ENCODE results near the gene RAD51B.
"Not testable (repeated sequence)": the region's sequence is repeated elsewhere in the genome, so short reads cannot be mapped to it uniquely, and the experiment has no call there.

Gene RAD51B

GRCh38 chr14:68182492-68182891 lies 362.9 kb downstream of the RAD51B start:
- Mint-ChIP-seq H3K4me1 (peaks cover 20% of the 10 kb centered on the region), H3K27ac (peak overlapping the region; percentile 6), H3K4me3 (no peak overlapping the region), H3K36me3 (no peaks in the 10 kb centered on the region), H3K9me3 (no peaks in the 10 kb centered on the region), H3K27me3 (no peaks in the 10 kb centered on the region)
- DNase-seq (ENCODE audit: low spot score in 2 of 2), result no peak
- peak; percentile 55 for ATAC-seq (ENCODE audit: low read depth)

DNA sequence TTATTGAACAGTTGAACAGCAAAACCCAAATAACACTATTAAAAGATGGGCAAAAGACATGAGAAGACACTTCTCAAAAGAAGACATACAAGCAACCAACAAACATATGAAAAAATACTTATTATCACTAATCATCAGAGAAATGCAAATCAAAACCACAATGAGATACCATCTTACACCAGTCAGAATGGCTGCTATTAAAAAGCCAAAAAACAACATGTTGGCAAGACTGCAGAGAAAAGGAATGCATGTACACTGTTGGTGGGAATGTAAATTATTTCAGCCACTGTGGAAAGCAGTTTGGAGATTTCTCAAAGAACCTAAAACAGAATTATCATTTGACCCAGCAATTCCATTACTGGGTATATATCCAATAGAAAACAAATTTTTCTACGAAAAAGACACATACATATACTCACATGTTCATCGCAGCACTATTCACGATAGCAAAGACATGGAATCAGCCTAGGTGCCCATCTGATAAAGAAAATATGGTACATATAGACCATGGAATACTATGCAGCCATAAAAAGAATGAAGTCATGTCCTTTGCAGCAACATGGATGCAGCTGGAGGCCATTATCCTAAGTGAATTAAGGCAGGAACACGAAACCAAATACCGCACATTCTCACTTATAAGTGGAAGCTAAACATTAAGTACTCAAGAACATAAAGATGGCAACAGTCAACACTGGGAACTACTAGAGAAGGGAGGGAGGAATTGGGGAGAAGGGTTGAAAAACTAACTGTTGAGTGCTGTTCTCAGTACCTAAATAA lies 367.1 kb downstream of the RAD51B start:
- not testable (repeated sequence) for DNase-seq (ENCODE audit: low spot score in 2 of 2); H3K27ac Mint-ChIP-seq; H3K27me3 Mint-ChIP-seq; H3K9me3 Mint-ChIP-seq; H3K4me3 Mint-ChIP-seq; H3K36me3 Mint-ChIP-seq; H3K4me1 Mint-ChIP-seq; ATAC-seq (ENCODE audit: low read depth)

GRCh38 chr14:68188174-68188573 lies 368.6 kb downstream of the RAD51B start:
- Mint-ChIP-seq H3K4me1 (no peaks in the 10 kb centered on the region), H3K36me3 (peaks cover 3% of the 10 kb centered on the region)

GRCh38 chr14:68190032-68190431 lies 370.5 kb downstream of the RAD51B start:
- H3K9me3 Mint-ChIP-seq, result no peaks in the 10 kb centered on the region
- H3K27me3 Mint-ChIP-seq, result no peaks in the 10 kb centered on the region
- no peak for ATAC-seq (ENCODE audit: low read depth)
- DNase-seq (ENCODE audit: low spot score in 2 of 2), result no peak
- H3K4me1 Mint-ChIP-seq, result no peaks in the 10 kb centered on the region
- H3K27ac Mint-ChIP-seq, result no peak overlapping the region
- peaks cover 5% of the 10 kb centered on the region for H3K36me3 Mint-ChIP-seq
- no peak overlapping the region for H3K4me3 Mint-ChIP-seq

More at GRCh38 chr14:68188174-68188573, 368.6 kb downstream of the RAD51B start:
- Mint-ChIP-seq H3K9me3 (no peaks in the 10 kb centered on the region), H3K27ac (no peak overlapping the region), H3K4me3 (no peak overlapping the region), H3K27me3 (no peaks in the 10 kb centered on the region)
- ATAC-seq (ENCODE audit: low read depth) (no peak), DNase-seq (ENCODE audit: low spot score in 2 of 2) (no peak)

DNA sequence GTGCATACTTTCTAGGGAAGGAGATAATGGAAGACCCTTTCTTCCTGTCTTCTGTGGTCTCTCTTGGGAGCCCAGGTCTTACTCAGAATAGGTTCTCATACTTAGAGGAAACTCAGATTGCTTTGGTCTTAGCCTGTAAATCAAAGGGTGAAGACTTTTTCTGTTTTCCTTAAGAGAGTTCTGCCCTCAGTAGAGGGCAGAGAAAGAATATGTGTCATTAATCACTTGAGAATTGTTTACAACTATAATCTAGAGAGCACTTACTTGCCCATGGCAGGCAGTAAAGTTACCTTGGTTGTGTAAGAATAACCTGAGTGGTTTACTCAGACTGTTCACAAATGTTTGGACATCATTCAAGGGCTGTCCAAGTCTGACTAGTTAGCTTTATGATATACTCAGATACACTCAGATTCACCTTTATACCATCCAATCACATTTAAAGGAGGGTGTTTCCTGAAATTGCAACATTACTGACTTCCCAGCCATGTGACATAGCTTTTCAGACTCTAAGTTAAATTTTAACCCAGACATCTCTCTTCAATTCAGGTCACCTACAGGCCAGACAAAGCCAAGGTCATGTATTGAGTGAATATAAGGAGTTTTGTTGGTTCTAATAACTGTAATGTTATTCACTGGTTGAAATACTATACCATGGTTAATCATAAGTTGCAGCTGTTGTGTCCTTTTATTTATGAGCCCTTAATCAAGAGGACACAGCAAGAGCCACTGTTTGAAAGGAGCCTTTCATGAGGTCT lies 372.2 kb downstream of the RAD51B start:
- no peak overlapping the region for H3K4me3 Mint-ChIP-seq
- H3K4me1 Mint-ChIP-seq, result no peaks in the 10 kb centered on the region
- no peak overlapping the region for H3K27ac Mint-ChIP-seq
- no peak for ATAC-seq (ENCODE audit: low read depth)
- H3K9me3 Mint-ChIP-seq, result no peaks in the 10 kb centered on the region
- peaks cover 5% of the 10 kb centered on the region for H3K36me3 Mint-ChIP-seq
- no peak for DNase-seq (ENCODE audit: low spot score in 2 of 2)
- no peaks in the 10 kb centered on the region for H3K27me3 Mint-ChIP-seq

- Mint-ChIP-seq H3K4me1 (no peaks in the 10 kb centered on the region), H3K27ac (no peak overlapping the region), H3K36me3 (peaks cover 5% of the 10 kb centered on the region), H3K4me3 (no peak overlapping the region), H3K27me3 (no peaks in the 10 kb centered on the region), H3K9me3 (no peaks in the 10 kb centered on the region)
- no peak for ATAC-seq (ENCODE audit: low read depth)
- DNase-seq (ENCODE audit: low spot score in 2 of 2), result no peak
These were observed 373.4 kb downstream of the RAD51B start for GRCh38 chr14:68192935-68193334.

DNA sequence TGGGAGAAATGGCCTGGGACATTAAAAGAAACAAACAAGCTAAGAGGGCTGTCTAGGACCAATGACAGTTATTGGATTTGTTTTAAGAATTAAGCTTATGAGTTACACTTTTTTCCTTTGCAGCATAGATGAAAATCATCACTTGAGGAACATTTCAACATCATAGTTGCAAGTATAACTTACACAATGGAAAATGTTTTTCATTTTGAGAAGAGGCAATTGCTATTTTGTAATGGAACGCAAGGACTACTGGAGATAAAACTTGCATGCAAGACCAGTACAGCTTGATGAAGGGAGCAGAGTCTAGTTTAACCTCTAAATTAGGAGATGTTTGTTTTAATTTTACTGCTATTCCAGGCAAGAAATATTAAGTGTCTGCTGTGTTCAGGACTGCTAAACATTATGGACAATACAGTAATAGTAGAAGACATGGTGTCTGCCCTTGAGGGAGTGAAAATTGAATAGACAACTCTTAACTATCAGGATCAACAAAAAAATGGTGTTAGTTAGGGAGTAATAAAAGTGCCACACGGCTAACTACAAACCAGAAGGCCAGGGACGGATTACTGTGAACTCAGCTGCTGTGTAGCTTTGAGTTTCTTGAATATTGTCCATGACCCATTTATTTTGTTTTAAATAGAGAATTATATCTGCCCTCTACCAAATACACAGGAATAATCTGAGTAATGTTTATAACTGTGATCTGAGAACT lies 374.5 kb downstream of the RAD51B start:
- peaks cover 10% of the 10 kb centered on the region for H3K36me3 Mint-ChIP-seq
- no peaks in the 10 kb centered on the region for H3K27me3 Mint-ChIP-seq
- ATAC-seq (ENCODE audit: low read depth) (no peak), DNase-seq (ENCODE audit: low spot score in 2 of 2) (no peak)
- no peak overlapping the region for H3K27ac Mint-ChIP-seq
- no peak overlapping the region for H3K4me3 Mint-ChIP-seq
- no peaks in the 10 kb centered on the region for H3K9me3 Mint-ChIP-seq
- no peaks in the 10 kb centered on the region for H3K4me1 Mint-ChIP-seq

- no peak for ATAC-seq (ENCODE audit: low read depth)
- Mint-ChIP-seq H3K36me3 (peaks cover 11% of the 10 kb centered on the region), H3K9me3 (no peaks in the 10 kb centered on the region)
These were observed 375.5 kb downstream of the RAD51B start for GRCh38 chr14:68195126-68195525.

GRCh38 chr14:68198713-68199495 lies 379.3 kb downstream of the RAD51B start:
- DNase-seq (ENCODE audit: low spot score in 2 of 2) (no peak), ATAC-seq (ENCODE audit: low read depth) (no peak)
- no peaks in the 10 kb centered on the region for H3K27me3 Mint-ChIP-seq
- no peak overlapping the region for H3K4me3 Mint-ChIP-seq
- H3K36me3 Mint-ChIP-seq, result peaks cover 7% of the 10 kb centered on the region
- H3K4me1 Mint-ChIP-seq, result no peaks in the 10 kb centered on the region
- H3K9me3 Mint-ChIP-seq, result no peaks in the 10 kb centered on the region
- no peak overlapping the region for H3K27ac Mint-ChIP-seq

More at GRCh38 chr14:68195126-68195525, 375.5 kb downstream of the RAD51B start:
- H3K27ac Mint-ChIP-seq, result no peak overlapping the region
- H3K4me1 Mint-ChIP-seq, result no peaks in the 10 kb centered on the region
- no peaks in the 10 kb centered on the region for H3K27me3 Mint-ChIP-seq
- no peak overlapping the region for H3K4me3 Mint-ChIP-seq
- DNase-seq (ENCODE audit: low spot score in 2 of 2), result no peak

DNA sequence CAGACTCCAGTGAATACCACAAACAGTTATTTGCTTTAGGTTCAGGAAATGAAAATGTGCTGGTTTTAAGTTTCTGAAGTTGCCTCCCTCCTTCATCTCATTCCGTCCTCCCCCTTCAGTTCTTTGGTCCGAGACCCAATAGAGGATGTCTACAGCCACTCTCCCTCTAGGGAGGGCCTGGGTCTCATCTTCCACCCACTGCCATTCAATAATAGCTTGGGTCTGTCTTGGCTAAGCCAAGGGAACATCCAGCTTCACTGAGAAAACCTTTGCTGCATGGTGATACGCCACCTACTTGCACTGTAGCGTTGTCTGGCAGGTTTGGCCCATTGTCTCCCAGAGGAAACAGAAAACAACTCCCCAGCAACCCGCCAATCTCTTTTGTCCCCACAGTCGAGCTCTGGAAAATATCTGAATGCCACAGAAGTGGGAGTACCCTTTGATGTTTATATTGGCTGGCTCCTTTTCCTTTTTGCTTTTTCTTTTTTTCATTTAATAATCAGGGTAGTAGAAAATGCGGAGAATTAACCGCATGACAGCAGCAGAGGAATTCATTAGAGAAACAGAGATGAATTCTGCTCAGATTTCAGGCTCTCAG lies 380.1 kb downstream of the RAD51B start:
- Mint-ChIP-seq H3K27ac (no peak overlapping the region), H3K4me3 (no peak overlapping the region)

GRCh38 chr14:68203871-68204270 lies 384.3 kb downstream of the RAD51B start:
- no peak overlapping the region for H3K27ac Mint-ChIP-seq
- ATAC-seq (ENCODE audit: low read depth) (no peak), DNase-seq (ENCODE audit: low spot score in 2 of 2) (no peak)
- H3K36me3 Mint-ChIP-seq, result peaks cover 5% of the 10 kb centered on the region
- no peak overlapping the region for H3K4me3 Mint-ChIP-seq
- H3K9me3 Mint-ChIP-seq, result no peaks in the 10 kb centered on the region
- no peaks in the 10 kb centered on the region for H3K27me3 Mint-ChIP-seq
- H3K4me1 Mint-ChIP-seq, result peaks cover 2% of the 10 kb centered on the region

More for the DNA sequence above, 380.1 kb downstream of the RAD51B start:
- no peaks in the 10 kb centered on the region for H3K9me3 Mint-ChIP-seq
- H3K4me1 Mint-ChIP-seq, result no peaks in the 10 kb centered on the region
- H3K36me3 Mint-ChIP-seq, result peaks cover 7% of the 10 kb centered on the region
- ATAC-seq (ENCODE audit: low read depth), result no peak
- H3K27me3 Mint-ChIP-seq, result no peaks in the 10 kb centered on the region
- no peak for DNase-seq (ENCODE audit: low spot score in 2 of 2)

- DNase-seq (ENCODE audit: low spot score in 2 of 2) (no peak), ATAC-seq (ENCODE audit: low read depth) (no peak)
- Mint-ChIP-seq H3K4me3 (no peak overlapping the region), H3K9me3 (no peaks in the 10 kb centered on the region), H3K4me1 (peaks cover 13% of the 10 kb centered on the region), H3K27me3 (no peaks in the 10 kb centered on the region), H3K27ac (no peak overlapping the region), H3K36me3 (no peaks in the 10 kb centered on the region)
These were observed 388.6 kb downstream of the RAD51B start for GRCh38 chr14:68208218-68208617.

DNA sequence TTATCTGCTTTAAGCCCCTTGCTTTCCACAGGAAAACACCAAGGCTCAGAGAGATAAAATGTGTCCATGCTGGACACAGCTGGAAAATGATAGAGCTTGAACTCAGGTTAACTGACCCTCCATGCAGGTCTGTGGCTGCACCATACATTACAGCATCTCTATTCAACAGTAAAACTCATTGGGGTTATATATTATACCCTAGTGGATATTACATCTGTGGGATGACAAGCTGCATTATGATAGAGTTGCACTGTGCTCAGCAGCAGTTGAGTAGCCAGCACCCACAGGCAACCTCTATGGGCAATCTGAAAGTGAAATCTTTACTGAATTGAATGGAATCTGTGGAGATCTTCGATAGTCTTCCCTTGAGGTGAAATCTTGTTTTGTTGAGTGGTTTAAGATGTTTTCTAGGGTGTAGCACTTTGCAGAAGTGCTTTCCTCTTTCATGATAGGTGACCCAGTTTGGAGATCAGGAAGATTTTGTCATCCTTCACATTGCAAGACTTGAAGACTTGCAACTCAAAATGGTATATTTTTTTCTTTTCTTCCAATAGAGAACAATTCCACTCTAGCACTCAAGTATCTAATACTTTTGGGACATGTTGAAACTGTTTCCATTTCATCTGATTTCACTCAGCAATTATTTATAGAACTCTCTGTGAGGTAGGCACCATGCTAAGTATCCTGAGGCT lies 389.2 kb downstream of the RAD51B start:
- H3K36me3 Mint-ChIP-seq, result no peaks in the 10 kb centered on the region
- DNase-seq (ENCODE audit: low spot score in 2 of 2) (no peak), ATAC-seq (ENCODE audit: low read depth) (no peak)
- peaks cover 16% of the 10 kb centered on the region for H3K4me1 Mint-ChIP-seq
- H3K9me3 Mint-ChIP-seq, result no peaks in the 10 kb centered on the region
- H3K27me3 Mint-ChIP-seq, result no peaks in the 10 kb centered on the region
- no peak overlapping the region for H3K4me3 Mint-ChIP-seq
- no peak overlapping the region for H3K27ac Mint-ChIP-seq

Data from memory B cell (primary cell).